Kidney (tissue), 14 donors: Measurements from ENCODE around the gene PLEKHA3. TPM values are rescaled to one million over a fixed set of nuclear protein-coding genes. Genes with fewer than 3 reads are reported as not detected.

Source experiments
- DNase-seq, 5 donors: peaks; one replicate each; pipeline ENCODE4 v3.0.0-alpha.2; 2013 to 2020
- FAIRE-seq: peaks from 2 replicates; lab custom pipeline; 2012; peaks lifted over from hg19 to GRCh38; lab: Jason Lieb, UNC
- H3K27ac ChIP-seq, 2 donors: one replicate each; pipeline ENCODE4 v1.7.0; 2013; ENCODE audit warnings: low read depth in 2 of 2, low read length in 2 of 2, inconsistent platforms in 1 of 2
- H3K27me3 ChIP-seq: one replicate; pipeline ENCODE4 v1.7.1; 2013; ENCODE audit warnings: low read length, inconsistent platforms; ENCODE audit not compliant: control insufficient read depth, insufficient read depth
- H3K36me3 ChIP-seq, 3 donors: one replicate each; pipeline versions ENCODE4 v1.7.0 to v1.7.1; 2013; ENCODE audit warnings: low read length in 3 of 3, control low read depth in 1 of 3, inconsistent platforms in 1 of 3; ENCODE audit not compliant: insufficient read depth in 3 of 3, control insufficient read depth in 2 of 3
- H3K4me1 ChIP-seq, 3 donors: one replicate each; pipeline versions ENCODE4 v1.7.0 to v1.7.1; 2013; ENCODE audit warnings: low read length in 3 of 3, inconsistent platforms in 1 of 3, low read depth in 1 of 3; ENCODE audit not compliant: control insufficient read depth in 2 of 3, insufficient read depth in 2 of 3
- H3K4me3 ChIP-seq, 3 donors: one replicate each; pipeline versions ENCODE4 v1.7.0 to v1.8.1; 2013; ENCODE audit warnings: low read length in 3 of 3, control low read depth in 1 of 3, inconsistent platforms in 1 of 3
- H3K9ac ChIP-seq, 3 donors: one replicate each; pipeline versions ENCODE4 v1.7.0 to v1.7.1; 2013; ENCODE audit warnings: low read length in 3 of 3, control low read depth in 1 of 3, inconsistent platforms in 1 of 3
- H3K9me3 ChIP-seq, 3 donors: one replicate each; pipeline versions ENCODE4 v1.7.0 to v1.7.1; 2013; ENCODE audit warnings: low read length in 3 of 3, control low read depth in 1 of 3, inconsistent platforms in 1 of 3; ENCODE audit not compliant: control insufficient read depth in 2 of 3, insufficient read depth in 1 of 3
- CTCF ChIP-seq: IDR thresholded peaks from 3 replicates; pipeline ENCODE4 v1.5.1; 2012; ENCODE audit warnings: mild to moderate bottlenecking, moderate library complexity, borderline replicate concordance; ENCODE audit not compliant: insufficient read depth; ENCODE audit errors: extremely low read depth
- intact Hi-C: fragments of 100-400 bp; cut with DNase I; formaldehyde crosslinking; loops from one replicate; pipeline ENCODE4 v1.11.1; 2022
- polyA plus RNA-seq: library from polyadenylated mRNA; stranded (reverse); fragments of 350-450 nt; fragmentation: Illumina TruSeq; extraction: RNeasy Lipid Tissue Mini Kit (QIAGEN cat#74804); gene quantifications from one replicate; pipeline ENCODE4 v1.2.3, GENCODE V29; 2014; ENCODE audit warnings: low read depth, low replicate concordance; ENCODE audit not compliant: insufficient read depth
- total RNA-seq: library from RNA; stranded (reverse); fragmentation: NEBNext Ultra II Directional; extraction: Animal tissue kit (Norgen Biotek cat#: 25700); gene quantifications from one replicate; pipeline ENCODE4 v1.2.1, GENCODE V29; 2021
- donor health status: control.
- donor health status: control.
- donor health status: control.
- donor health status: control.
- donor health status: control.
- donor health status: DM: yes; HTN: yes; CAD: no.
- donor health status: Normal renal cell carcinoma (clear cell type).

PLEKHA3 gene
- total and polyA plus RNA-seq, 2 donors from 2014 or later = 9.4 to 34.2 TPM

DNA sequence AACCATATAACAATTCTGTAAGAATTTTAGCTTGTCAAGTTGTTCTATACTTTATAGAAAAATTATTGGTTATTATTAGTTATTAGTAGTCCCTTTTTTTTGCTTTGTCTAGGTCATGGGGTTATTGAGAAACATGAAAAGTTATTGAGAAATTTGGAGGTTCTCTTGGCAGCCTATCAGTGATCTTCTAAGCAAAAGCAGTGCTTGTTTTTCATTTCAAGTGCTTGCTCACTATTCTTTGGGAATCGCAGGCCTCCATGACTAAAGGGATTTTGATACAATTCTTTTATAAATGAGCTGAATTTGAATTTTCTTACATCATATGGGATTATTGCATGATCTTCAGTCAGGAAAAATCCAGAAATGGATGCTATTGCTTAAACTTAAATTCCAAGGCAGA is 25.8 kb downstream of the PLEKHA3 start:
- Histone ChIP-seq H3K27me3 (no peaks in the 10 kb centered on the region), H3K36me3 (peaks cover 3 to 31% (median 13%) of the 10 kb centered on the region in 3 donors), H3K27ac (no peak overlapping the region), H3K4me1 (peaks cover 0 to 3% (median 0%) of the 10 kb centered on the region in 3 donors), H3K4me3 (no peak overlapping the region), H3K9ac (no peak overlapping the region), H3K9me3 (no peaks in the 10 kb centered on the region)
- intact Hi-C loops = no loop called here
- FAIRE-seq = no peak
- DNase-seq = no peak
- TF ChIP-seq CTCF = no peak

DNA sequence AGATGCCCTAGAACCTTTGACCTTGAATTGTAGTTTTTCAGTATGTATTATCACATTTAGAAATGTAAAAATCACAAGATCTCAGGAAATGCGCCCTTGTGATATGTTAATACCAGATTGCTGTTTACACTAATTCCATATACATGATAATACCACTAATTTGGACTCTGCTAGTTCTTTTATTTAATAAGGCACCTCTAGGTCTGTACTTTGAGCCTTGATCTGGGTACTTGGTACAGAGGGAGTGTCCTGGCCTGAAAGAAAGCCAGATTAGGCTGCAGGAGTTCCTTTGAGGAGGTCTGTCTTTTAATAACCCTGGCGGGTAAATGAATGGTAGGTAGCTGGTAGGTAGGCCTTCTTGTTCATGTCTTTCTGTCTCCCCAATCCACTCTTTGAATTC is 26.3 kb downstream of the PLEKHA3 start:
- no peaks in the 10 kb centered on the region for H3K9me3 ChIP-seq
- peak; percentile 45 for FAIRE-seq
- no peak for TF ChIP-seq CTCF
- intact Hi-C loops = no loop called here
- no peak for DNase-seq
- peaks cover 3 to 27% (median 13%) of the 10 kb centered on the region in 3 donors for H3K36me3 ChIP-seq
- no peak overlapping the region for H3K4me3 ChIP-seq
- H3K9ac ChIP-seq = no peak overlapping the region
- H3K27me3 ChIP-seq = no peaks in the 10 kb centered on the region
- no peak overlapping the region for H3K27ac ChIP-seq
- H3K4me1 ChIP-seq = peaks cover 0 to 3% (median 0%) of the 10 kb centered on the region in 3 donors

GRCh38 chr2:178506949-178507348 is 26.7 kb downstream of the PLEKHA3 start:
- H3K36me3 ChIP-seq = peaks cover under 1 to 22% (median 9%) of the 10 kb centered on the region in 3 donors
- no peaks in the 10 kb centered on the region for H3K27me3 ChIP-seq
- intact Hi-C loops = no loop called here
- no peak overlapping the region for H3K9ac ChIP-seq
- TF ChIP-seq CTCF = no peak
- no peak overlapping the region for H3K27ac ChIP-seq
- DNase-seq (no peak), FAIRE-seq (no peak)
- peaks cover 0 to 3% (median 0%) of the 10 kb centered on the region in 3 donors for H3K4me1 ChIP-seq
- no peaks in the 10 kb centered on the region for H3K9me3 ChIP-seq
- no peak overlapping the region for H3K4me3 ChIP-seq

DNA sequence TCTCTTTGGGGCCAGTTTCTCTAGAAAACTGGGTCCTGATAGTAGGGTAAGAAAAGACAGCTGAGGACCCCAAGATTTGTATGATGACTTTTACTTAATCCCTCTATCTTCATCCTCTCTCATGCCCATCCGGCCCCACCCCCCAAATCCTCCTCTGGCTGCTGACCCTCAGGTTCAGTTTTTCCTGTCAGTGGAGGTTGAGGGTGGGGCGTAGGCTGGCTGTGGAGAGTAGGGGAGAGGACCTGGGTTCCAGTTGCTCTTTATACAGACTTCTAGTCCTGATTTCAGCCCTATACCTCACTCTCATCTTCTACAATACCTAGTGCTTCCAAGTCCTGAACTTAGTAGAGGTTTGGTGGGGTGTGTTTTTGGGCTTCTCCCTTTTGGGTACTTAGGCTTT is 28.4 kb downstream of the PLEKHA3 start:
- TF ChIP-seq CTCF = no peak
- no peaks in the 10 kb centered on the region for H3K27me3 ChIP-seq
- FAIRE-seq (no peak), DNase-seq (no peak)
- no peak overlapping the region for H3K27ac ChIP-seq
- peaks cover 0 to 5% (median 0%) of the 10 kb centered on the region in 3 donors for H3K36me3 ChIP-seq
- no peak overlapping the region for H3K9ac ChIP-seq
- peaks cover 0 to 3% (median 0%) of the 10 kb centered on the region in 3 donors for H3K4me1 ChIP-seq
- H3K4me3 ChIP-seq = no peak overlapping the region
- intact Hi-C loops = no loop called here
- H3K9me3 ChIP-seq = no peaks in the 10 kb centered on the region
